ENCODE measurements around the gene ABCC6.
"Not testable (repeated sequence)": the region's sequence is repeated elsewhere in the genome, so short reads cannot be mapped to it uniquely, and the experiment has no call there.

ABCC6 gene

DNA sequence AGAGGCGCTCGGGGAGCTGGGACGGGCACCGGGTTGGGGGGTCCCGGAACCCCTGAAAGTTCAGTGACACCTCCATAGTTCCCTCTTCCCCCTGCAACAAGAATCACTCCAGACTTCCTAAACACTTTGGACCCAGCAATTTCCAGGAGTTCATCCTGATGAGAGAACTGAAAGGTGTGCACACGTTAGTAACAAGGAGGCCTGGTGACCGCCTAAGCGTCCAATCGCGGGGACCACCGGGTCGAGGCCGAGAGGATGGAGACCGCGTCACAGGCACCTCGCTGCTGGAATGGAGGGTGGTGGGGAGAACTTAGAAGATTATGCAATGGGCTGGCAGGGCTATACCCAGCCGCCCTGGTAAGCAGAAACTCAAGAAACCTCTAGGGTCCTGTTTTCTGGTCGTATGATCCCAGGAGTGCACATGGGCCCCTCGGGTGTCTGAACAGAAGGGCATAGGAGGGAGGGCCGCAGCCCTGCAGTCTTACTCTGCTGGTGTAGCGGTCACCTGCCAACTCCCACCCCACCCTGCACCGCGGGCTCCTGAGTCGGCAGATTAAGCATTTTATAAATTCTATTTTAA lies 458 bp upstream of the ABCC6 start:
- not testable (repeated sequence) for DNase-seq (ENCODE audit: low spot score)

- not testable (repeated sequence) for DNase-seq (ENCODE audit: low spot score)
Observed at GRCh38 chr16:16221382-16221781, 1.9 kb downstream of the ABCC6 start.

- DNase-seq (ENCODE audit: low spot score) = not testable (repeated sequence)
Observed at GRCh38 chr16:16220449-16220848, 2.8 kb downstream of the ABCC6 start.

- not testable (repeated sequence) for DNase-seq (ENCODE audit: low spot score)
Observed at GRCh38 chr16:16218787-16219186, 4.5 kb downstream of the ABCC6 start.

- not testable (repeated sequence) for DNase-seq (ENCODE audit: low spot score)
Observed at GRCh38 chr16:16218349-16218748, 4.9 kb downstream of the ABCC6 start.

- not testable (repeated sequence) for DNase-seq (ENCODE audit: low spot score)
Observed at GRCh38 chr16:16213863-16214293, 9.4 kb downstream of the ABCC6 start.

GRCh38 chr16:16211404-16211803 lies 11.9 kb downstream of the ABCC6 start:
- DNase-seq (ENCODE audit: low spot score) = not testable (repeated sequence)

- DNase-seq (ENCODE audit: low spot score) = not testable (repeated sequence)
Observed at GRCh38 chr16:16208461-16208860, 14.8 kb downstream of the ABCC6 start.

DNA sequence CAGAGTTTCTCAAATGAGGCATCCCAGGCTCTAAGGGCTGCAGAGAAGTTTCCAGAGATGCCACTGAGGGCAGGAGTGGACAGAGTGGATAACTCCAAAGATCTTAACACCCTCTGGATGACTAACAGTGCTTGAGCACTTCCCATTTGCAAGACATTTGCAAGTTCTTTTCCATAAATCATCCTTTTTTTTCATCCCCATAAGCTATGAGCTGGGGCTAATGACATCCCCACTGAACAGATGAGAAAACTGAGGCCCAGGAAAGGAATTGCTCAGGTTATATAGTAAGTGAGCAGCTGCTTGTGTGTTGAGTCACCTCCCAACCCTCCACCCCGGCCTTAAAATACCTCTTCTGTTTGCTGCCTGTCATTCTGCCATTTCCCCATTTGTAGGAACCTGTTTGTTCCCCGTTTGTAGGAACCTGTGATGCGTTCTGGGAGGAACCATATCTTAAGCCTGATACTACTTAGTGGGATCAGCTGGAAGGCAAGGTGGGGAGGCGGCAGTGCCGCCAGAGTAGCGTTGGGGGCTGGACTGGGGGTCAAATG lies 15.4 kb downstream of the ABCC6 start:
- DNase-seq (ENCODE audit: low spot score) = not testable (repeated sequence)

DNA sequence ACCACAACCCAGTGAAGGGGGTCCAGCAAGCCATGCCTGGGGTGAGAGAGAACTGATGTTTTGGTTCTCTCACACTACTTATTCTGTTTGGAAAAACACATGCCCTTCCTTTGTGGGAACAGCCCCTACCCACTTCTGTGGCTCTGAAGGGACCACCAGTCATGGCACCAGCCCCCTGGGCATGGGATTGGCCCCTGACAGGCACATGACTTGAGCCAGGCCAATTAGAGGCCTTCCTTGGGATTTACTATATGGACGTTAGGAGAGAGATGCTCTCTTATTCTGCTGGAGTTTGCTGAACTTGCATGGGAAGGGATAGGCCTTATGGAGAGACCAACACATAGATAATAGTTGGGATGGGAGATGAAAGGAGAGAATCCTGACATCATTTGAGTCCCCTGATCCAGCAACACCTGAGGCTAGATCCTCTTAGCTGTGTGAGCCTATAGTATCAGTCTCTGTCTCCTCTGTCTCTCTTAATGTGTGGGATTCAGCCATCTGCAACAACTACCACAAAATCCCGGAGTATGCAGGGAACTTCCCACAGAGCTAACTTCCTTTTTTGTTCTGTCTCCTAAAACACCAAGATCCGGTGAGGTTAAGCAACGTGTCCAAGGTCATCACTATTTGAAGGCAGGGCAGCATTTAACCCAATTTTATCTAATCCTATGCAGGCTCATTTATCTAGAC lies 16.1 kb downstream of the ABCC6 start:
- not testable (repeated sequence) for DNase-seq (ENCODE audit: low spot score)

DNA sequence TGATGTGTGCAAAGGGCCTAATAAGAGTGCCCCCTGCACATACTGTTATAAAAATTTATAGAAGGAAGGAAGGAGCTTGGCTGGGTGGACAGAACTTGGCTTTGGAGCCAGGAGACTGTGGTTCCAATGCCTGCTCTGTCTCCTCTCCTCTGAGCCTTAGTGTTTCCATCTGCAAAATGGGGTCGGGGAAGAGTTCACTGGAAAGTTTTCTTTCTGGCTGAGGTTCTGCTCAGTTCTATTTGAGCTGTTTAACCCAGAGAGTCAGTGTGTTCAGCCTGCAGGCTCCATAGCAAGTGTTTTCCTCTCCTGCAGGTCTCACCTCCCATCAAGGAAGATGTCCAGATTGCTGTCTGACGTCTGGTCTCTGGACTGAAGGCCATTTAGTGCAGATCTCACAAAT lies 17.4 kb downstream of the ABCC6 start:
- DNase-seq (ENCODE audit: low spot score) = not testable (repeated sequence)

DNA sequence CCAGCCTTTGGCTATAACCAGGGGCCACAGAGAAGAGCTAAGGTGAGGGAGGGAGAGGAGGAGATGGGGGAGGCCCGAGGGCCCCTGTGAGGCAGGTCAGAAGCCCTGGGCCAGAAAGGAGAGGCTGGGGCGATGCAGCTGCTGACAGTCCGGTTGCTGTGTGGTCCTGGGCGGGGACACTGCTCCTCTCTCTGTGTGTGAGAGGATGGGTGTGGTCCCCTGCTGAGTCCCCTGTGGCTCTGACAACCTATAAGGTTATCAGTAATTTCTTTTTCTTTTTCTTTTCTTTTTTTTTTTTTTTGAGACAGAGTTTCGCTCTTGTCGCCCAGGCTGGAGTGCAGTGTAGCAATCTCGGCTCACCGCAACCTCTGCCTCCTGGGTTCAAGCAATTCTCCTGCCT lies 18.7 kb downstream of the ABCC6 start:
- not testable (repeated sequence) for DNase-seq (ENCODE audit: low spot score)

DNA sequence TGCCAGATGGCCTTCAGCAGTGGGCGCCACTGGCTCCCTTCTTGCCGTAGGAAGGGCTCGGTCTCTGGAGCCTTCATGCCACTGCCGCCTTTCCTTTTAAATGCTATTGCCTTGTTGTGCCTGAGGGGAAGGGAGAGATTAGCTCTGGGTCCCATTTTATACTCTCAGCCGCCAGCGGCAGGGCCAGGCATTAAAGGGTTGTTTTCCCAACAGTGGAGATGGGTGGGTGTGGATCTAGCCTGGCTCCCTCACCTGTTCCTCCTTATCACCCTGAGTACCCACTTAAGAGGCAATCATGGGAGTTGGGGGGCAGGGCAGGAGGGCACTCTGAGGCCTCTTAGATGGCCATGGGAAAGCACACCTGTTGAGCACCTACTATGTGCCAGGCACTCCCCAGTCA lies 19.8 kb downstream of the ABCC6 start:
- not testable (repeated sequence) for DNase-seq (ENCODE audit: low spot score)

DNA sequence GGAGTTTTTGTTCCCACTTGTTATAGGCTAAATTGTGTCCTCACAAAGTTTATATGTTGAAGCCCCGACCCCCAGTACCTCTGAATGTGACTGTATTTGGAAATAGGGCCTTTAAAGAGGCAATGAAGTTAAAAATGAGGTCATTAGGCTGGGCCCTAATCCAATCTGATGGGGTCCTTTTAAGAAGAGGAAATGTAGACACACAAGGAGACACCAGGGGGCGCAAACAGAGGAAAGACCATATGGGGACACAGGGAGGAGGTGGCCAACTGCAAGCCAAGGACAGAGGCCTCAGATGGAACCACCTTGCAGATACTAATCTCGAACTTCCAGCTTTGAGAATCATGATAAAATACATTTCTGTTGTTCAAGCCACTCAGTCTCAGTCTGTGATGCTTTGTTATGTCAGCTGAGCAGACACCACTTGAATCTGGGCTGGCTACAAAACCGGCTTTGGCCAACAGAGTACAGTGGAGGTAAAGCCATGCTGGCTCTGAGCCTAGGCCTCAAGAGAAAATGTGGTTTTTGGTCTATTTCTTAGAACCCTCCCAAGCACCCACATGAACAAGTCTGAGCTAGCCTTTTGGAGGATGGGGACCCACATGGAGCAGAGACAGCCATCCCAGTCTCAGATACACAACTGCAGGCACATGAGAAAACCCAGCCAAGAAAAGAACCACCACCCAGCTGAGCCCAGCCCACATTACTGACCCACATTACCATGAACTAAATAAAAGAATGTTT lies 20.7 kb downstream of the ABCC6 start:
- not testable (repeated sequence) for DNase-seq (ENCODE audit: low spot score)

DNA sequence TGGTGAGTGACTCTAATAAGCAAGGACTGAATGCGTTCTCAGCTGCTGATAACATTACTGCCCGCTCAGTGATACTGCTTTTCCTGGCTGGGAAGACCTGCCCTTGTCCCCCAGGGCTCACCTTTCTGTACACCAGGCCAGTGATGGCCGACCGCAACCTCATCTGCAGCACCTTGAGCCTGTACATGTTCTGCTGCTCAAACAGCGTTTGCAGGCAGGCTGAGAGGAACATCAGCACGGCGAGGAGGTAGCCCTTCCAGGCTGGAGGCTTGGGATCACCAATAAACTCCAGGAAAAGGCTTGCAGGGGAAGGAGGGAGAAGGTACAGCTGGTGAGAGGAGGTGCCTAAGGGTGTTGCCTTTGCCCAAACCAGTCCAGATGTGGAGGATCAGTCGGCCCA lies 21.4 kb downstream of the ABCC6 start:
- DNase-seq (ENCODE audit: low spot score) = not testable (repeated sequence)

- not testable (repeated sequence) for DNase-seq (ENCODE audit: low spot score)
Observed at GRCh38 chr16:16200391-16200790, 22.9 kb downstream of the ABCC6 start.

DNA sequence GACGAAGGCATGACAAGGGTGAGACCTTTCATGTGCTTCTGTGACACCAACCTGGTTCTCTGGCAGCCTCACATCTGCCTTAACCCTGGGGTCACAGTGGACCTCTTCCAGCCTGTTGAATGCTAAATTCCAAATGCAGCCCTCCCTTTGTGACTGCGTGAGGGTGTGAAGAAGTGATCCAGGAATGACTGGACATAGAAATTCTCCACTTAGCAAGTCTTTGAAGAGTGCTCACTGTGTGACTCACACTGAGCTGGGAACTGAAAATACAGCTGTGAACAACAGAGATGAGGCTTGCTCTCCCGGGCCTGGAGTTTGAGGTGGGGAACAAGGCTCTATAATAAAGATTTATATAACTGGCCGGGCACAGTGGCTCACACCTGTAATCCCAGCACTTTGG lies 23.9 kb downstream of the ABCC6 start:
- DNase-seq (ENCODE audit: low spot score) = peak; percentile 13

GRCh38 chr16:16197966-16198365 lies 25.3 kb downstream of the ABCC6 start:
- no peak for DNase-seq (ENCODE audit: low spot score)

DNA sequence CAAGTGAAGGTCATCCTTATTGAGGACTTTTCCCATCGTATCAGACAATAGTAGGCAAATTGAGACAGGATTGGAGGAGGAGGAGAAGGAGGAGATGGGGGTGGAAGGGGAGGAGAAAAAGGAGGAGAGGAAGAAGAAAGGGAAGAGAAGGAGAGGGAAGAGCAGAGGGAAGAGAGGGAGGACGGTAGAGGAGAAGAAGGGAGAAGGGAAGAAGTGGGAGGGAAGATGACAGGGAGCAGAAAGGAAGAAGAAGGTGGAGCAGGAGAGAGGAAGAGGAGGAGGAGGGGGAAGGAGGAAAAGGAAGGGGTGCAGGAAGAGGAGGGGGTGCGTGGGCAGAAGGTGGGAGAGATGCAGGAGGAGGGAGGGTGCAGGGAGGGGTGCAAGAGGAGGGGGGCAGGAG lies 26.0 kb downstream of the ABCC6 start:
- DNase-seq (ENCODE audit: low spot score) = no peak

DNA sequence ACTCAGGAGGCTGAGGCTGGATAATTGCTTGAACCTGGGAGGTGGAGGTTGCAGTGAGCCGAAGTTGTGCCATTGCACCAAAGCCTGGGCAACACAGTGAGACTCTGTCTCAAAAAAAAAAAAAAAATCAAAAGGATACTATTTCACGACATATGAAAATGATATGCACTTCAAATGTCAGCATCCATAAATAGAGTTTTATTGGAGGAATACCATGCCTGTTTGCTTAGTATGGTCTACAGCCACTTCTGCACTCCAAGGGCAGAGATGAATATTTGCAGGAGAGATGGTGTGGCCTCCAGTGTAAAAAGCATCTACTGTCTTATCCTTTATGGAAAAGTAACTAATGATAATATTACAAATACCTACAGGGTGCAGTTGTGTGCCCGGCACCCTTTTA lies 27.2 kb downstream of the ABCC6 start:
- no peak for DNase-seq (ENCODE audit: low spot score)

- no peak for DNase-seq (ENCODE audit: low spot score)
Observed at GRCh38 chr16:16191493-16192167, 31.7 kb downstream of the ABCC6 start.

DNA sequence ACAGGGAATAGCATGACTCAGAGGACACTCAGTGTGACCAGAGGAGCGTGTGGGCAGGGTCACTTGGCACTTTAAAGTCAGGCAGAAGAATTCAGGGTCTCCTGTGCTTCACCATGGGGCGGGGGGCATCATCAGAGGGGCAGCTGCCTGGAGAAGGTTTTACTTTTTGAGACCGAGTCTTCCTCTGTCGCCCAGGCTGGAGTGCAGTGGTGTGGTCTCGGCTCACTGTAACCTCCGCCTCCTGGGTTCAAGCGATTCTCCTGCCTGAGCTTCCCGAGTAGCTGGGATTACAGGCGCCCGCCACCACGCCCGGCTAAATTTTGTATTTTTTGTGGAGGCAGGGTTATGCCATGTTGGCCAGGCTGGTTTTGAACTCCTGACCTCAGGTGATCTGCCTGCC lies 32.3 kb downstream of the ABCC6 start:
- DNase-seq (ENCODE audit: low spot score) = not testable (repeated sequence)

Measured in AG08395 (cell line).